GM23338 (cell line): ENCODE measurements around the gene PTBP2. TPM values are rescaled to one million over a fixed set of nuclear protein-coding genes. Genes with fewer than 3 reads are reported as not detected.
A peak's percentile ranks its signal among the peaks of the same experiment; 100 is the strongest.

Experiments used
- ATAC-seq: fragments of 200-7000 bp; cut with Tn5 transposase; 3 replicates; pipeline ENCODE4 v1.9.1; 2020
- DNase-seq: peaks from one replicate; pipeline ENCODE4 v3.0.0-alpha.2; 2015; ENCODE audit warnings: low spot score
- H2AFZ ChIP-seq: fragments of 200-600 bp; sonication (generic); 2 replicates; pipeline ENCODE4 v1.8.0; 2016; ENCODE audit warnings: antibody characterized with exemption, mild to moderate bottlenecking, moderate library complexity
- H3F3A ChIP-seq: fragments of 200-600 bp; sonication (generic); replicated peaks from 2 replicates; pipeline ENCODE4 v1.8.0; 2017; ENCODE audit warnings: antibody characterized with exemption, mixed run types, low read depth
- H3K27ac ChIP-seq: fragments of 200-600 bp; sonication (generic); 2 replicates; pipeline ENCODE4 v1.6.1; 2016; ENCODE audit warnings: low read depth
- H3K27me3 ChIP-seq: fragments of 200-600 bp; sonication (generic); 2 replicates; pipeline ENCODE4 v1.8.0; 2016; ENCODE audit warnings: mild to moderate bottlenecking, mixed run types, moderate library complexity; ENCODE audit not compliant: insufficient read depth
- H3K36me3 ChIP-seq: fragments of 200-600 bp; sonication (generic); 2 replicates; pipeline ENCODE4 v1.8.0; 2016; ENCODE audit warnings: mild to moderate bottlenecking; ENCODE audit not compliant: insufficient read depth
- H3K4me1 ChIP-seq: fragments of 200-600 bp; sonication (generic); 2 replicates; pipeline ENCODE4 v1.8.0; 2016; ENCODE audit warnings: mild to moderate bottlenecking, moderate library complexity; ENCODE audit not compliant: insufficient read depth
- H3K4me2 ChIP-seq: fragments of 200-600 bp; sonication (generic); 2 replicates; pipeline ENCODE4 v1.7.1; 2017; ENCODE audit warnings: mixed run types
- H3K4me3 ChIP-seq: fragments of 200-600 bp; sonication (generic); 2 replicates; pipeline ENCODE4 v1.6.1; 2016; ENCODE audit warnings: mixed run types
- H3K79me2 ChIP-seq: fragments of 200-600 bp; sonication (generic); replicated peaks from 2 replicates; pipeline ENCODE4 v1.8.0; 2017; ENCODE audit warnings: mild to moderate bottlenecking; ENCODE audit not compliant: insufficient read depth
- H3K9me2 ChIP-seq: fragments of 200-600 bp; sonication (generic); 2 replicates; pipeline ENCODE4 v1.8.0; 2017; ENCODE audit not compliant: insufficient read depth
- H4K20me1 ChIP-seq: fragments of 200-600 bp; sonication (generic); replicated peaks from 2 replicates; pipeline ENCODE4 v1.8.0; 2017; ENCODE audit warnings: mild to moderate bottlenecking; ENCODE audit not compliant: insufficient read depth
- H3K27ac Mint-ChIP-seq: 2 replicates; pipeline ENCODE4 v1.8.0; 2020; ENCODE audit warnings: inconsistent platforms, mild to moderate bottlenecking, moderate library complexity, mixed read lengths
- H3K27me3 Mint-ChIP-seq: 3 replicates; pipeline ENCODE4 v1.8.0; 2022; ENCODE audit warnings: low read depth, mild to moderate bottlenecking, moderate library complexity, mixed read lengths, inconsistent platforms; ENCODE audit not compliant: insufficient read depth, poor library complexity
- H3K36me3 Mint-ChIP-seq: 3 replicates; pipeline ENCODE4 v1.8.0; 2021; ENCODE audit warnings: low read depth, mild to moderate bottlenecking, inconsistent platforms, moderate library complexity, mixed read lengths
- H3K4me1 Mint-ChIP-seq: 3 replicates; pipeline ENCODE4 v1.8.0; 2020; ENCODE audit warnings: mild to moderate bottlenecking, inconsistent platforms, mixed read lengths
- H3K4me3 Mint-ChIP-seq: 3 replicates; pipeline ENCODE4 v1.8.0; 2021; ENCODE audit warnings: moderate library complexity, mild to moderate bottlenecking, inconsistent platforms, mixed read lengths
- H3K9me3 Mint-ChIP-seq: 3 replicates; pipeline ENCODE4 v1.8.0; 2020; ENCODE audit warnings: moderate library complexity, mild to moderate bottlenecking, inconsistent platforms, mixed read lengths
- CREB1 ChIP-seq: fragments of 250-450 bp; sonication (Bioruptor Pico); IDR thresholded peaks from 2 replicates; pipeline ENCODE4 v1.5.0; 2020; ENCODE audit warnings: low read depth, mild to moderate bottlenecking, moderate library complexity
- EZH2 ChIP-seq: fragments of 200-600 bp; sonication (generic); IDR thresholded peaks from one replicate; pipeline ENCODE4 v1.8.0; 2017; ENCODE audit warnings: antibody characterized with exemption, mild to moderate bottlenecking, low read depth; ENCODE audit not compliant: unreplicated experiment
- NANOG ChIP-seq: IDR thresholded peaks from 2 replicates; pipeline ENCODE4 v1.6.1; 2016; ENCODE audit warnings: antibody characterized with exemption, borderline replicate concordance
- POLR2AphosphoS5 ChIP-seq: IDR thresholded peaks from 2 replicates; pipeline ENCODE4 v1.6.1; 2016; ENCODE audit warnings: antibody characterized with exemption, low read depth
- STAT1 ChIP-seq: IDR thresholded peaks from one replicate; pipeline ENCODE4 v1.6.1; 2016; ENCODE audit warnings: antibody characterized with exemption; ENCODE audit not compliant: unreplicated experiment
- ZNF114 ChIP-seq: fragments of 250-450 bp; sonication (Bioruptor Pico); IDR thresholded peaks from 2 replicates; pipeline ENCODE4 v1.5.0; 2020; ENCODE audit warnings: mild to moderate bottlenecking, moderate library complexity
- polyA plus RNA-seq: library from polyadenylated mRNA; unstranded; fragments of >200 nt; fragmentation: Nextera tagmentation; extraction: Ambion mirVana; gene quantifications from 2 replicates; pipeline ENCODE4 v1.2.1, GENCODE V29; 2016
- total RNA-seq: library from RNA; depleted of rRNA; stranded (reverse); fragments of >200 nt; shearing (Covaris generic); gene quantifications from 2 replicates; pipeline ENCODE4 v1.2.3, GENCODE V29; 2014
- TF ChIP-seq, protein P1 (sequence below): IDR thresholded peaks from one replicate; pipeline ENCODE4 v1.6.1; 2018; ENCODE audit warnings: antibody characterized with exemption; ENCODE audit not compliant: unreplicated experiment
- TF ChIP-seq, protein P2 (sequence below), 2 experiments: fragments of 200-600 bp in 1 of 2; sonication (generic) in 1 of 2; conservative IDR thresholded peaks; 2 replicates each; pipeline versions ENCODE4 v1.5.1 to v1.6.1; 2016 to 2017; ENCODE audit warnings: antibody characterized with exemption in 2 of 2, low read depth in 2 of 2, mild to moderate bottlenecking in 2 of 2, moderate library complexity in 1 of 2

Gene PTBP2
- total and polyA plus RNA-seq, 2 experiments from 2014 or later = 50.2 to 108 TPM

DNA sequence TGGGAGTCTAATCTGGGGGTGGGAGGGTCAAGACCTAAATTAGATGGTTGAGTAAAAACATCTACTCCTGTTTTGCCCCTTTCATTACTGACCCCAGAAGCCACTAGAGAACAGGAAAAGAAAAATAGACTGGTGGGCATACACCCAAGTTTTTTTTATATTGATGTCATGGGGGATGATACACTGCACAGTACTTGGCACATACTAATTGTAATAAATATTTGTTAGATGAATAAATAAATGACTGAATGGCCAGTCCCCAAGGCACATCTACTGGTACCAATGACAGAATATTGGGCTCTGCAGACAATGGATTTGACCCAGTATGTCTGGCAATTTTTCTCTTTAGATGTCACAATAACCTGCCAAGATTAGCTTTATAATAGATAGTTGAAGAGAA, 36.8 kb upstream of the PTBP2 start:
- Mint-ChIP-seq H3K4me1 (peaks cover 7% of the 10 kb centered on the region; the same call in 2 of the 3 replicates), H3K4me3 (no peak overlapping the region), H3K27me3 (peaks cover 2% of the 10 kb centered on the region), H3K9me3 (no peaks in the 10 kb centered on the region), H3K36me3 (no peaks in the 10 kb centered on the region), H3K27ac (no peak overlapping the region)
- H3K4me3 ChIP-seq = no peak overlapping the region
- no peak overlapping the region for H3K27ac ChIP-seq
- ATAC-seq (no peak), DNase-seq (no peak)
- H3K4me2 ChIP-seq = no peak overlapping the region
- no peaks in the 10 kb centered on the region for H4K20me1 ChIP-seq
- no peaks in the 10 kb centered on the region for H3K27me3 ChIP-seq
- H3F3A ChIP-seq = no peaks in the 10 kb centered on the region
- no peaks in the 10 kb centered on the region for H3K79me2 ChIP-seq
- no peak overlapping the region for H2AFZ ChIP-seq
- TF ChIP-seq, protein P1, sequence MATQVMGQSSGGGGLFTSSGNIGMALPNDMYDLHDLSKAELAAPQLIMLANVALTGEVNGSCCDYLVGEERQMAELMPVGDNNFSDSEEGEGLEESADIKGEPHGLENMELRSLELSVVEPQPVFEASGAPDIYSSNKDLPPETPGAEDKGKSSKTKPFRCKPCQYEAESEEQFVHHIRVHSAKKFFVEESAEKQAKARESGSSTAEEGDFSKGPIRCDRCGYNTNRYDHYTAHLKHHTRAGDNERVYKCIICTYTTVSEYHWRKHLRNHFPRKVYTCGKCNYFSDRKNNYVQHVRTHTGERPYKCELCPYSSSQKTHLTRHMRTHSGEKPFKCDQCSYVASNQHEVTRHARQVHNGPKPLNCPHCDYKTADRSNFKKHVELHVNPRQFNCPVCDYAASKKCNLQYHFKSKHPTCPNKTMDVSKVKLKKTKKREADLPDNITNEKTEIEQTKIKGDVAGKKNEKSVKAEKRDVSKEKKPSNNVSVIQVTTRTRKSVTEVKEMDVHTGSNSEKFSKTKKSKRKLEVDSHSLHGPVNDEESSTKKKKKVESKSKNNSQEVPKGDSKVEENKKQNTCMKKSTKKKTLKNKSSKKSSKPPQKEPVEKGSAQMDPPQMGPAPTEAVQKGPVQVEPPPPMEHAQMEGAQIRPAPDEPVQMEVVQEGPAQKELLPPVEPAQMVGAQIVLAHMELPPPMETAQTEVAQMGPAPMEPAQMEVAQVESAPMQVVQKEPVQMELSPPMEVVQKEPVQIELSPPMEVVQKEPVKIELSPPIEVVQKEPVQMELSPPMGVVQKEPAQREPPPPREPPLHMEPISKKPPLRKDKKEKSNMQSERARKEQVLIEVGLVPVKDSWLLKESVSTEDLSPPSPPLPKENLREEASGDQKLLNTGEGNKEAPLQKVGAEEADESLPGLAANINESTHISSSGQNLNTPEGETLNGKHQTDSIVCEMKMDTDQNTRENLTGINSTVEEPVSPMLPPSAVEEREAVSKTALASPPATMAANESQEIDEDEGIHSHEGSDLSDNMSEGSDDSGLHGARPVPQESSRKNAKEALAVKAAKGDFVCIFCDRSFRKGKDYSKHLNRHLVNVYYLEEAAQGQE = no peak
- TF ChIP-seq, protein P2, sequence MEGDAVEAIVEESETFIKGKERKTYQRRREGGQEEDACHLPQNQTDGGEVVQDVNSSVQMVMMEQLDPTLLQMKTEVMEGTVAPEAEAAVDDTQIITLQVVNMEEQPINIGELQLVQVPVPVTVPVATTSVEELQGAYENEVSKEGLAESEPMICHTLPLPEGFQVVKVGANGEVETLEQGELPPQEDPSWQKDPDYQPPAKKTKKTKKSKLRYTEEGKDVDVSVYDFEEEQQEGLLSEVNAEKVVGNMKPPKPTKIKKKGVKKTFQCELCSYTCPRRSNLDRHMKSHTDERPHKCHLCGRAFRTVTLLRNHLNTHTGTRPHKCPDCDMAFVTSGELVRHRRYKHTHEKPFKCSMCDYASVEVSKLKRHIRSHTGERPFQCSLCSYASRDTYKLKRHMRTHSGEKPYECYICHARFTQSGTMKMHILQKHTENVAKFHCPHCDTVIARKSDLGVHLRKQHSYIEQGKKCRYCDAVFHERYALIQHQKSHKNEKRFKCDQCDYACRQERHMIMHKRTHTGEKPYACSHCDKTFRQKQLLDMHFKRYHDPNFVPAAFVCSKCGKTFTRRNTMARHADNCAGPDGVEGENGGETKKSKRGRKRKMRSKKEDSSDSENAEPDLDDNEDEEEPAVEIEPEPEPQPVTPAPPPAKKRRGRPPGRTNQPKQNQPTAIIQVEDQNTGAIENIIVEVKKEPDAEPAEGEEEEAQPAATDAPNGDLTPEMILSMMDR (conservative IDR thresholded peaks at IDR 0.05; ENCODE audit: low read depth in 2 of 2) = no peak
- TF ChIP-seq ZNF114 (CRISPR knock-in tag) (no peak), POLR2AphosphoS5 (no peak), NANOG (no peak), EZH2 (no peak), CREB1 (no peak)
- no peaks in the 10 kb centered on the region for H3K4me1 ChIP-seq
- H3K36me3 ChIP-seq = no peaks in the 10 kb centered on the region
- H3K9me2 ChIP-seq = no peaks in the 10 kb centered on the region

DNA sequence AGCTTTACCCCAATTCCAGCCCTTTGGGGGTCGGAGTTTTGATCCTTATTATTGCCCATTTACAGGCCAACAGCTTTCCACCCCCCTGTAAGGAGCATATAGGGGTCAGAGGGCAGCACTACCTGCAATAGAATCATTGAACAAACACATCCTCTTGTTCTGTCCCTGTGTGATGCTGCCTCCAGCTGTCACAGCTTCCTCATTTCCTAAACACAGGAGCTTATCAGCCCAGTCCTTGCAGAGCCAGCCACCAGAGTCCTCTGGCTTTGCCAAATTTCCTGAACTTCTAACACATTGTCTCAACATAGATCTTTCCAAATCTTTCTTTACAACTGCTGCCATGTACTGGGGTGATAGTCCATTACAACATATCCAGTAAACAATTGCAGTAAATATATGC, 32.8 kb upstream of the PTBP2 start:
- Mint-ChIP-seq H3K36me3 (no peaks in the 10 kb centered on the region), H3K9me3 (no peaks in the 10 kb centered on the region), H3K4me3 (no peak overlapping the region), H3K27ac (no peak overlapping the region), H3K27me3 (no peaks in the 10 kb centered on the region), H3K4me1 (peaks cover 7% of the 10 kb centered on the region; the same call in 2 of the 3 replicates)
- DNase-seq (peak; percentile 16), ATAC-seq (peak; percentile 86)
- no peaks in the 10 kb centered on the region for H3K4me1 ChIP-seq
- no peaks in the 10 kb centered on the region for H3K36me3 ChIP-seq
- no peaks in the 10 kb centered on the region for H3K9me2 ChIP-seq
- no peaks in the 10 kb centered on the region for H3K27me3 ChIP-seq
- H3F3A ChIP-seq = no peaks in the 10 kb centered on the region
- H3K27ac ChIP-seq = no peak overlapping the region
- no peak overlapping the region for H2AFZ ChIP-seq
- H3K79me2 ChIP-seq = no peaks in the 10 kb centered on the region
- no peaks in the 10 kb centered on the region for H4K20me1 ChIP-seq
- no peak overlapping the region for H3K4me3 ChIP-seq
- H3K4me2 ChIP-seq = no peak overlapping the region
- TF ChIP-seq POLR2AphosphoS5 (no peak), STAT1 (no peak)
- TF ChIP-seq, protein P2 (conservative IDR thresholded peaks at IDR 0.05; ENCODE audit: low read depth in 2 of 2) = peak; percentile 27 to 65
